GM21360 (cell line): Measurements from ENCODE around the gene TMPRSS3.

ENCODE experiments used
- ATAC-seq: cut with Tn5 transposase; IDR thresholded peaks from one replicate; pipeline ENCODE4 v1.9.1; 2021; ENCODE audit warnings: mild to moderate bottlenecking, moderate library complexity; ENCODE audit not compliant: unreplicated experiment

TMPRSS3 gene

GRCh38 chr21:42374864-42375499 lies 20.9 kb downstream of the TMPRSS3 start:
- ATAC-seq, result no peak

- ATAC-seq, result no peak
Measured at GRCh38 chr21:42374457-42374856, 21.4 kb downstream of the TMPRSS3 start.

GRCh38 chr21:42373908-42374455 lies 21.9 kb downstream of the TMPRSS3 start:
- ATAC-seq, result no peak

GRCh38 chr21:42373196-42373907 lies 22.5 kb downstream of the TMPRSS3 start:
- no peak for ATAC-seq

- ATAC-seq, result no peak
Measured at GRCh38 chr21:42370894-42371654, 24.8 kb downstream of the TMPRSS3 start.

GRCh38 chr21:42369821-42370220 lies 26.0 kb downstream of the TMPRSS3 start:
- no peak for ATAC-seq

- no peak for ATAC-seq
Measured at GRCh38 chr21:42367367-42368165, 28.3 kb downstream of the TMPRSS3 start.

GRCh38 chr21:42366292-42367010 lies 29.4 kb downstream of the TMPRSS3 start, which contains the start of gene TFF1:
TSS of gene TFF1 (minus strand) at chr21:42366535. CDS start at chr21:42366495, 40 bp downstream.
- no peak for ATAC-seq

- ATAC-seq, result no peak
Measured at GRCh38 chr21:42365770-42366169, 30.1 kb downstream of the TMPRSS3 start.

- no peak for ATAC-seq
Measured at GRCh38 chr21:42364304-42364865, 31.5 kb downstream of the TMPRSS3 start.

- ATAC-seq, result no peak
Measured at GRCh38 chr21:42363312-42363711, 32.5 kb downstream of the TMPRSS3 start.

GRCh38 chr21:42362700-42363099 lies 33.2 kb downstream of the TMPRSS3 start:
- no peak for ATAC-seq

GRCh38 chr21:42362198-42362597 lies 33.7 kb downstream of the TMPRSS3 start:
- no peak for ATAC-seq

- ATAC-seq, result no peak
Measured at GRCh38 chr21:42361286-42361685, 34.6 kb downstream of the TMPRSS3 start.

- no peak for ATAC-seq
Measured at GRCh38 chr21:42360317-42360716, 35.5 kb downstream of the TMPRSS3 start.

GRCh38 chr21:42358937-42359336 lies 36.9 kb downstream of the TMPRSS3 start:
- no peak for ATAC-seq

GRCh38 chr21:42358261-42358660 lies 37.6 kb downstream of the TMPRSS3 start:
- no peak for ATAC-seq

- no peak for ATAC-seq
Measured at GRCh38 chr21:42357307-42357706, 38.5 kb downstream of the TMPRSS3 start.

- ATAC-seq, result no peak
Measured at GRCh38 chr21:42356650-42357049, 39.2 kb downstream of the TMPRSS3 start.

GRCh38 chr21:42356046-42356445 lies 39.8 kb downstream of the TMPRSS3 start:
- no peak for ATAC-seq
